Sigmoid colon (tissue), 7 donors: ENCODE measurements around the gene CABYR. TPM values are rescaled to one million over a fixed set of nuclear protein-coding genes. Genes with fewer than 3 reads are reported as not detected.

ENCODE experiments used
- DNase-seq: peaks from one replicate; pipeline ENCODE4 v3.0.0-alpha.2; 2019
- H3K27ac ChIP-seq, 4 donors: fragments of 200-600 bp; sonication (generic); one replicate each; pipeline ENCODE4 v1.5.1; 2016 to 2019; ENCODE audit warnings: mild to moderate bottlenecking in 1 of 4
- H3K27me3 ChIP-seq, 3 donors: fragments of 200-600 bp; sonication (generic); one replicate each; pipeline ENCODE4 v1.5.1; 2019; ENCODE audit warnings: mild to moderate bottlenecking in 1 of 3
- H3K36me3 ChIP-seq, 4 donors: fragments of 200-600 bp; sonication (generic); one replicate each; pipeline ENCODE4 v1.5.1; 2016 to 2019
- H3K4me1 ChIP-seq, 4 donors: fragments of 200-600 bp; sonication (generic); one replicate each; pipeline ENCODE4 v1.5.1; 2017 to 2019
- H3K4me3 ChIP-seq, 4 donors: fragments of 200-600 bp; sonication (generic); one replicate each; pipeline ENCODE4 v1.5.1; 2017 to 2019; ENCODE audit warnings: mild to moderate bottlenecking in 2 of 4, moderate library complexity in 1 of 4
- H3K9me3 ChIP-seq, 4 donors: fragments of 200-600 bp in 3 of 4; sonication (generic) in 3 of 4; one replicate each; pipeline versions ENCODE4 v1.5.1 to v1.6.1; 2013 to 2019
- EP300 ChIP-seq, 4 donors: sonication (generic); formaldehyde crosslinking; IDR thresholded peaks; one replicate each; pipeline ENCODE4 v1.6.1; 2017; ENCODE audit warnings: antibody characterized with exemption in 4 of 4
- POLR2A ChIP-seq, 2 donors: fragments of 450-650 bp; IDR thresholded peaks; one replicate each; pipeline ENCODE4 v1.6.1; 2016; ENCODE audit warnings: antibody characterized with exemption in 2 of 2, mild to moderate bottlenecking in 2 of 2, moderate library complexity in 2 of 2
- POLR2AphosphoS5 ChIP-seq, 4 donors: sonication (generic); formaldehyde crosslinking; IDR thresholded peaks; one replicate each; pipeline ENCODE4 v1.6.1; 2017; ENCODE audit warnings: antibody characterized with exemption in 4 of 4
- WGBS, 2 donors: extraction: QIAGEN DNeasy Blood & Tissue Kit; methylation state at CpG; one replicate each; pipeline ENCODE4 v1.1.7; 2013; 5-methylcytosine and 5-hydroxymethylcytosine counted together
- intact Hi-C: fragments of 100-400 bp; cut with DNase I; formaldehyde crosslinking; loops from one replicate; pipeline ENCODE4 v1.15.1; 2023
- polyA plus RNA-seq, 3 donors: library from polyadenylated mRNA; stranded (reverse); fragments of 200-250 nt; gene quantifications; one replicate each; pipeline ENCODE4 v1.2.3, GENCODE V29; 2013
- total RNA-seq, 4 donors: library from RNA; depleted of rRNA; stranded (reverse); fragments of >200 nt; gene quantifications; one replicate each; pipeline ENCODE4 v1.1.0, GENCODE V29; 2016
- TF ChIP-seq, protein P1 (sequence below), 4 experiments: fragments of 450-650 bp in 3 of 4; fragments of 200-600 bp in 1 of 4; IDR thresholded peaks; one replicate each; pipeline ENCODE4 v1.5.1; 2016 to 2019; ENCODE audit warnings: antibody characterized with exemption in 4 of 4, mild to moderate bottlenecking in 3 of 4, moderate library complexity in 2 of 4
- donor health status: healthy with polysubstance abuse.
- donor health status: Bipolar disorder and iron deficiency.
- donor health status: healthy.

Gene CABYR
- total and polyA plus RNA-seq, 7 donors: 0.83 to 1.3 (median 1.1) TPM; not detected in 2

DNA sequence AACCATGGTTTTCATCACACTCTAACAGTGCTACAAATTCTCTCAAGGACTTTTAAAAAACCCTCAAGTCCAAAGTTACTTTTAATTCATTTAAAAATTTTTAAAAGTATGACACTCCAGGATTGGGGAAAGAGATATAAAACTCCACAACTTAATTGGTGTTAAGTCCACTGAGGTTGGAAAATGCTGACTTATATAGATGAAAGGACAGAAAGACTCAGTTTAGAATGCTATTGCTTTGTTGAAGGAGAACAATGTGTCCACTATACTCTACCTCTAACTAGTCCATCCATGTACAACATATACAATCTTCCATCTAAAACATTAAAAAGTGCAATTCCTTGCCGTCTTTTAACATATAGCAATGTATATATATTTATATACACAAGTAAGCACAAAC is 41.2 kb downstream of the CABYR start:
- Histone ChIP-seq H3K27ac (no peak overlapping the region), H3K9me3 (no peaks in the 10 kb centered on the region), H3K27me3 (no peaks in the 10 kb centered on the region), H3K36me3 (peaks cover 0 to 38% (median 0%) of the 10 kb centered on the region in 4 donors), H3K4me3 (no peak overlapping the region), H3K4me1 (peaks cover 0 to 7% (median 0%) of the 10 kb centered on the region in 4 donors)
- WGBS, 2 donors: 90 to 97% methylated on average over 1 of the region's 1 CpG
- DNase-seq: no peak
- TF ChIP-seq, protein P1, sequence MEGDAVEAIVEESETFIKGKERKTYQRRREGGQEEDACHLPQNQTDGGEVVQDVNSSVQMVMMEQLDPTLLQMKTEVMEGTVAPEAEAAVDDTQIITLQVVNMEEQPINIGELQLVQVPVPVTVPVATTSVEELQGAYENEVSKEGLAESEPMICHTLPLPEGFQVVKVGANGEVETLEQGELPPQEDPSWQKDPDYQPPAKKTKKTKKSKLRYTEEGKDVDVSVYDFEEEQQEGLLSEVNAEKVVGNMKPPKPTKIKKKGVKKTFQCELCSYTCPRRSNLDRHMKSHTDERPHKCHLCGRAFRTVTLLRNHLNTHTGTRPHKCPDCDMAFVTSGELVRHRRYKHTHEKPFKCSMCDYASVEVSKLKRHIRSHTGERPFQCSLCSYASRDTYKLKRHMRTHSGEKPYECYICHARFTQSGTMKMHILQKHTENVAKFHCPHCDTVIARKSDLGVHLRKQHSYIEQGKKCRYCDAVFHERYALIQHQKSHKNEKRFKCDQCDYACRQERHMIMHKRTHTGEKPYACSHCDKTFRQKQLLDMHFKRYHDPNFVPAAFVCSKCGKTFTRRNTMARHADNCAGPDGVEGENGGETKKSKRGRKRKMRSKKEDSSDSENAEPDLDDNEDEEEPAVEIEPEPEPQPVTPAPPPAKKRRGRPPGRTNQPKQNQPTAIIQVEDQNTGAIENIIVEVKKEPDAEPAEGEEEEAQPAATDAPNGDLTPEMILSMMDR (IDR thresholded peaks at IDR 0.05): no peak
- TF ChIP-seq POLR2A (IDR thresholded peaks at IDR 0.05): no peak
- TF ChIP-seq POLR2AphosphoS5 (IDR thresholded peaks at IDR 0.05): no peak
- TF ChIP-seq EP300 (IDR thresholded peaks at IDR 0.05): no peak
- intact Hi-C loops: loop anchor here (5.0 kb wide), 1 partner anchor 247 kb away; the partner anchor contains the start of gene IMPACT

DNA sequence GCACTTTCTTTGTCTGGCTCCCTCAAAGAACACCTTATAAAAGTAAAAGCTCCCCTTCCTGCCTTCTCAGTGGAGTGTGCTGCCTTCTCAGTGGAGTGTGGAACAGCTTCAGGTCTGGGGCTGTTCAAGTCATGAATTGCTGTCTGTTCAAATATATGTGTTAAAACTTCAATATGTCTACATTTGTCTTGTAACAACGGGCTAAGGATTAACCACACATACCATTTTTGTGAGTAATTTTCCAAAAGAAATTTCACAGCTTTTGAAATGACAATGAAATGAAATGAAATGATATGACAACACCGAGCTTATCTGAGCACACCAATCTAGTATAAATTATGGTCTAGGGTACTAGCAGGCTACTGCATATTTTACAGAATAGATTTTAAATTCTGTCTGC is 42.9 kb downstream of the CABYR start:
- no peak overlapping the region for H3K4me3 ChIP-seq
- 81 to 83% methylated on average over 2 of the region's 2 CpGs for WGBS, 2 donors
- H3K36me3 ChIP-seq: peaks cover 0 to 46% (median 0%) of the 10 kb centered on the region in 4 donors
- no peaks in the 10 kb centered on the region for H3K9me3 ChIP-seq
- DNase-seq: no peak
- no peak for TF ChIP-seq POLR2A (IDR thresholded peaks at IDR 0.05)
- TF ChIP-seq POLR2AphosphoS5 (IDR thresholded peaks at IDR 0.05): no peak
- TF ChIP-seq, protein P1 (IDR thresholded peaks at IDR 0.05): no peak
- intact Hi-C loops: loop anchor here (5.0 kb wide), 1 partner anchor 245 kb away; the partner anchor contains the start of gene IMPACT
- no peak overlapping the region for H3K27ac ChIP-seq
- H3K27me3 ChIP-seq: no peaks in the 10 kb centered on the region
- peaks cover 0 to 4% (median 0%) of the 10 kb centered on the region in 4 donors for H3K4me1 ChIP-seq

DNA sequence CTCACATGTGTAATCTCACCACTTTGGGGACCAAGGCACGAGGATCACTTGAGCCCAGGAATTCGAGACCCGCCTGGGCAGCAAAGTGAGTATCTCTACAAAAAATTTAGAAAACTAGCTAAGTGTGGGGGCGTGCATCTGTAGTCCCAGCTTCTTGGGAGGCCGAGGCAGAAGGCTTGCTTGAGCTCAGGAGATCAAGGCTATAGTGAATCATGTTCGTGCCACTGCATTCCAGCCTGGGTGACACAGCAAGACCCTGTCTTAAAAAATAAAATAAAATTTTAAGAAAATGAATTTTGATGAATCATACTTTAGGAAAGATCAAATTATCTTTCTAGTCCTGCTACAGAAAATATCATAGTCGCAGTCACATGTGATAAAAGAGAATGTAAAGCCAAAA is 46.9 kb downstream of the CABYR start:
- TF ChIP-seq POLR2AphosphoS5 (IDR thresholded peaks at IDR 0.05) (no peak), POLR2A (IDR thresholded peaks at IDR 0.05) (no peak), EP300 (IDR thresholded peaks at IDR 0.05) (no peak)
- TF ChIP-seq, protein P1 (IDR thresholded peaks at IDR 0.05): no peak
- peaks cover 0 to 16% (median 2%) of the 10 kb centered on the region in 4 donors for H3K4me1 ChIP-seq
- no peak for DNase-seq
- H3K9me3 ChIP-seq: no peaks in the 10 kb centered on the region
- H3K27ac ChIP-seq: no peak overlapping the region
- peaks cover 0 to 17% (median 0%) of the 10 kb centered on the region in 4 donors for H3K36me3 ChIP-seq
- no peaks in the 10 kb centered on the region for H3K27me3 ChIP-seq
- intact Hi-C loops: no loop called here
- no peak overlapping the region for H3K4me3 ChIP-seq
- WGBS, 2 donors: 95 to 97% methylated on average over 7 of the region's 7 CpGs

DNA sequence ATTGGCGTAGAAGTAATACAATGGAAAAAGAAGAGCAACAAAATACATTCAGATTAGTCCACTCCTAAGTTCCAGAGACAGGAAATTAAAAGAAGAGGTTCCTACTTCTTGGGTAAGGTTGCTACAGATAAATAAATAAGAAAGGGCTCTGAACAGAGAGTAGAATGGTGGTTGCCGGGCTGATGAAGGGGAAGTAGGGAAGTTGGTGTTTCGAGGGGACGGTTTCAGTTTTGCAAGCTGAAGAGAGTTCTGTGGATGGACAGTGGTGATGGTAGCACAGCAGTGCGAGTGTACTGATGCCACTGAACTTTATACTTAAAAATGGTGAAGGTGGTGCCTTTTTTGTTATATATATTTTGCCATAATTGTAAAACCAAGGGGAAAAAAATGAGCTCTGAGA is 48.2 kb downstream of the CABYR start:
- peaks cover 0 to 16% (median 2%) of the 10 kb centered on the region in 4 donors for H3K4me1 ChIP-seq
- peaks cover 0 to 10% (median 0%) of the 10 kb centered on the region in 4 donors for H3K36me3 ChIP-seq
- TF ChIP-seq EP300 (IDR thresholded peaks at IDR 0.05) (no peak), POLR2A (IDR thresholded peaks at IDR 0.05) (no peak), POLR2AphosphoS5 (IDR thresholded peaks at IDR 0.05) (no peak)
- TF ChIP-seq, protein P1 (IDR thresholded peaks at IDR 0.05): no peak
- 71 to 90% methylated on average over 5 of the region's 5 CpGs for whole genome bisulfite sequencing, 2 donors
- H3K4me3 ChIP-seq: no peak overlapping the region
- H3K27me3 ChIP-seq: no peaks in the 10 kb centered on the region
- intact Hi-C loops: no loop called here
- no peak overlapping the region for H3K27ac ChIP-seq
- no peak for DNase-seq
- no peaks in the 10 kb centered on the region for H3K9me3 ChIP-seq

DNA sequence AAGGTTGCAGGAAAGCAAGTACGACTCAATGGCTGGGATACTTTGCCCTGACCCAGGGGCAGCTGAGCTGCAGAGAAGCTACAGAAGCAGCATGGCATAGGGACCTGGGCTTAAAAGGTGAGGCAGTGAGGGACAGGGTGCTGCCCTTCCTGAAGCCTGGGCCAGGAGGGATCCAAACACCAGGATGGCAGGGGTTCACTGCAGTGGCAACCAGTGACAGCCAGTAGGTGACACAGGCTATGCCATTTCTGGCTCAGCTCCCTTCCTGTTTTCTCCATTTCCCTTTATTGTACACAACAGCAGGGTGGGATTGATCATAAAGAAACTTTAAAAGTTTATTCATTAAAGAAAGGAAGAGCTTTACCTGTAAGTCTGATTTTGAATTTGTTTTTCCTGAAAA is 48.8 kb downstream of the CABYR start:
- DNase-seq: no peak
- no peaks in the 10 kb centered on the region for H3K27me3 ChIP-seq
- TF ChIP-seq POLR2A (IDR thresholded peaks at IDR 0.05) (no peak), EP300 (IDR thresholded peaks at IDR 0.05) (no peak), POLR2AphosphoS5 (IDR thresholded peaks at IDR 0.05) (no peak)
- TF ChIP-seq, protein P1 (IDR thresholded peaks at IDR 0.05): no peak
- peaks cover 0 to 11% (median 0%) of the 10 kb centered on the region in 4 donors for H3K36me3 ChIP-seq
- peaks cover 0 to 16% (median 2%) of the 10 kb centered on the region in 4 donors for H3K4me1 ChIP-seq
- H3K27ac ChIP-seq: no peak overlapping the region
- no peaks in the 10 kb centered on the region for H3K9me3 ChIP-seq
- no peak overlapping the region for H3K4me3 ChIP-seq
- intact Hi-C loops: no loop called here
- 84 to 91% methylated on average over 1 of the region's 1 CpG for whole genome bisulfite sequencing, 2 donors
